ENCODE results near the gene OXLD1.
A peak's percentile ranks its signal among the peaks of the same experiment; 100 is the strongest.

OXLD1 gene

GRCh38 chr17:81650951-81651350 lies 15.5 kb downstream of the OXLD1 start:
- no peaks in the 10 kb centered on the region for H3K4me1 ChIP-seq (ENCODE audit: control insufficient read depth, insufficient read depth, low read length)
- no peaks in the 10 kb centered on the region for H3K36me3 ChIP-seq (ENCODE audit: control insufficient read depth, insufficient read depth, low read length)
- H3K4me3 ChIP-seq (ENCODE audit: low read length) = no peak overlapping the region
- H3K9ac ChIP-seq (ENCODE audit: low read length) = no peak overlapping the region
- H3K27me3 ChIP-seq (ENCODE audit: control insufficient read depth, insufficient read depth, low read length) = peaks cover 18% of the 10 kb centered on the region
- H3K27ac ChIP-seq (ENCODE audit: low read depth, low read length) = no peak overlapping the region

- no peak overlapping the region for H3K27ac ChIP-seq (ENCODE audit: low read depth, low read length)
- no peaks in the 10 kb centered on the region for H3K36me3 ChIP-seq (ENCODE audit: control insufficient read depth, insufficient read depth, low read length)
- H3K9ac ChIP-seq (ENCODE audit: low read length) = no peak overlapping the region
- no peaks in the 10 kb centered on the region for H3K4me1 ChIP-seq (ENCODE audit: control insufficient read depth, insufficient read depth, low read length)
- H3K4me3 ChIP-seq (ENCODE audit: low read length) = no peak overlapping the region
- H3K27me3 ChIP-seq (ENCODE audit: control insufficient read depth, insufficient read depth, low read length) = peaks cover 18% of the 10 kb centered on the region
These were observed 17.7 kb downstream of the OXLD1 start for GRCh38 chr17:81648707-81649085.

GRCh38 chr17:81648013-81648706 lies 18.2 kb downstream of the OXLD1 start:
- Histone ChIP-seq H3K27me3 (ENCODE audit: control insufficient read depth, insufficient read depth, low read length) (peaks cover 18% of the 10 kb centered on the region), H3K4me1 (ENCODE audit: control insufficient read depth, insufficient read depth, low read length) (no peaks in the 10 kb centered on the region), H3K27ac (ENCODE audit: low read depth, low read length) (no peak overlapping the region), H3K9ac (ENCODE audit: low read length) (no peak overlapping the region), H3K36me3 (ENCODE audit: control insufficient read depth, insufficient read depth, low read length) (no peaks in the 10 kb centered on the region), H3K4me3 (ENCODE audit: low read length) (no peak overlapping the region)

- H3K27me3 ChIP-seq (ENCODE audit: control insufficient read depth, insufficient read depth, low read length) = peaks cover 18% of the 10 kb centered on the region
- no peaks in the 10 kb centered on the region for H3K36me3 ChIP-seq (ENCODE audit: control insufficient read depth, insufficient read depth, low read length)
- no peak overlapping the region for H3K27ac ChIP-seq (ENCODE audit: low read depth, low read length)
- no peaks in the 10 kb centered on the region for H3K4me1 ChIP-seq (ENCODE audit: control insufficient read depth, insufficient read depth, low read length)
- H3K9ac ChIP-seq (ENCODE audit: low read length) = no peak overlapping the region
- no peak overlapping the region for H3K4me3 ChIP-seq (ENCODE audit: low read length)
These were observed 18.8 kb downstream of the OXLD1 start for GRCh38 chr17:81647640-81648012.

- Histone ChIP-seq H3K27me3 (ENCODE audit: control insufficient read depth, insufficient read depth, low read length) (peaks cover 18% of the 10 kb centered on the region), H3K9ac (ENCODE audit: low read length) (no peak overlapping the region), H3K36me3 (ENCODE audit: control insufficient read depth, insufficient read depth, low read length) (no peaks in the 10 kb centered on the region), H3K4me3 (ENCODE audit: low read length) (no peak overlapping the region), H3K4me1 (ENCODE audit: control insufficient read depth, insufficient read depth, low read length) (no peaks in the 10 kb centered on the region), H3K27ac (ENCODE audit: low read depth, low read length) (no peak overlapping the region)
These were observed 19.4 kb downstream of the OXLD1 start for GRCh38 chr17:81646869-81647600.

- Histone ChIP-seq H3K36me3 (ENCODE audit: control insufficient read depth, insufficient read depth, low read length) (no peaks in the 10 kb centered on the region), H3K4me3 (ENCODE audit: low read length) (no peak overlapping the region), H3K27me3 (ENCODE audit: control insufficient read depth, insufficient read depth, low read length) (peaks cover 18% of the 10 kb centered on the region), H3K4me1 (ENCODE audit: control insufficient read depth, insufficient read depth, low read length) (no peaks in the 10 kb centered on the region), H3K27ac (ENCODE audit: low read depth, low read length) (no peak overlapping the region), H3K9ac (ENCODE audit: low read length) (no peak overlapping the region)
These were observed 21.1 kb downstream of the OXLD1 start for GRCh38 chr17:81644976-81645952.

- Histone ChIP-seq H3K4me1 (ENCODE audit: control insufficient read depth, insufficient read depth, low read length) (no peaks in the 10 kb centered on the region), H3K36me3 (ENCODE audit: control insufficient read depth, insufficient read depth, low read length) (no peaks in the 10 kb centered on the region), H3K4me3 (ENCODE audit: low read length) (no peak overlapping the region), H3K9ac (ENCODE audit: low read length) (no peak overlapping the region), H3K27me3 (ENCODE audit: control insufficient read depth, insufficient read depth, low read length) (peaks cover 14% of the 10 kb centered on the region), H3K27ac (ENCODE audit: low read depth, low read length) (no peak overlapping the region)
These were observed 21.9 kb downstream of the OXLD1 start for GRCh38 chr17:81644496-81644895.

- Histone ChIP-seq H3K36me3 (ENCODE audit: control insufficient read depth, insufficient read depth, low read length) (no peaks in the 10 kb centered on the region), H3K27ac (ENCODE audit: low read depth, low read length) (no peak overlapping the region), H3K9ac (ENCODE audit: low read length) (no peak overlapping the region), H3K27me3 (ENCODE audit: control insufficient read depth, insufficient read depth, low read length) (no peaks in the 10 kb centered on the region), H3K4me3 (ENCODE audit: low read length) (no peak overlapping the region), H3K4me1 (ENCODE audit: control insufficient read depth, insufficient read depth, low read length) (no peaks in the 10 kb centered on the region)
These were observed 24.4 kb downstream of the OXLD1 start for GRCh38 chr17:81641825-81642489.

GRCh38 chr17:81640011-81640410 lies 26.4 kb downstream of the OXLD1 start:
- H3K27ac ChIP-seq (ENCODE audit: low read depth, low read length) = no peak overlapping the region
- no peaks in the 10 kb centered on the region for H3K27me3 ChIP-seq (ENCODE audit: control insufficient read depth, insufficient read depth, low read length)
- H3K4me3 ChIP-seq (ENCODE audit: low read length) = no peak overlapping the region
- no peaks in the 10 kb centered on the region for H3K36me3 ChIP-seq (ENCODE audit: control insufficient read depth, insufficient read depth, low read length)
- H3K9ac ChIP-seq (ENCODE audit: low read length) = no peak overlapping the region
- H3K4me1 ChIP-seq (ENCODE audit: control insufficient read depth, insufficient read depth, low read length) = peaks cover 7% of the 10 kb centered on the region

GRCh38 chr17:81638683-81639082 lies 27.7 kb downstream of the OXLD1 start:
- no peak overlapping the region for H3K4me3 ChIP-seq (ENCODE audit: low read length)
- H3K4me1 ChIP-seq (ENCODE audit: control insufficient read depth, insufficient read depth, low read length) = peaks cover 7% of the 10 kb centered on the region
- H3K36me3 ChIP-seq (ENCODE audit: control insufficient read depth, insufficient read depth, low read length) = no peaks in the 10 kb centered on the region
- H3K27me3 ChIP-seq (ENCODE audit: control insufficient read depth, insufficient read depth, low read length) = no peaks in the 10 kb centered on the region
- H3K9ac ChIP-seq (ENCODE audit: low read length) = no peak overlapping the region
- H3K27ac ChIP-seq (ENCODE audit: low read depth, low read length) = no peak overlapping the region

- peak within 1 kb of the TSS; percentile 66 for H3K9ac ChIP-seq (ENCODE audit: low read length)
- no peaks in the 10 kb centered on the region for H3K36me3 ChIP-seq (ENCODE audit: control insufficient read depth, insufficient read depth, low read length)
- H3K27ac ChIP-seq (ENCODE audit: low read depth, low read length) = peak within 1 kb of the TSS; percentile 88
- H3K27me3 ChIP-seq (ENCODE audit: control insufficient read depth, insufficient read depth, low read length) = no peaks in the 10 kb centered on the region
- H3K4me3 ChIP-seq (ENCODE audit: low read length) = peak within 1 kb of the TSS; percentile 78
- H3K4me1 ChIP-seq (ENCODE audit: control insufficient read depth, insufficient read depth, low read length) = peaks cover 7% of the 10 kb centered on the region
These were observed 29.7 kb downstream of the OXLD1 start, which contains the start of the genes NPLOC4 and TSPAN10 for GRCh38 chr17:81636505-81637288. NPLOC4 (minus strand) TSS chr17:81637112; CDS start chr17:81636930, 182 bp downstream. TSPAN10 (plus strand) TSS chr17:81637196; CDS start chr17:81642413, 5,217 bp downstream.

Data from rectal smooth muscle tissue (tissue), 1 donor.